ENCODE results near the gene PCYOX1L.

Gene PCYOX1L

GRCh38 chr5:149345147-149345891 is 12.5 kb upstream of the PCYOX1L start, which contains the start of gene GRPEL2:
Gene GRPEL2, plus strand, starts transcription at chr5:149345499. Its CDS starts 41 bp downstream, at chr5:149345540.
- peak within 1 kb of the TSS; percentile 93 for H3K9ac ChIP-seq (ENCODE audit: low read length)
- H3K9me2 ChIP-seq (ENCODE audit: low read depth, low read length): no peaks in the 10 kb centered on the region
- H4K20me1 ChIP-seq (ENCODE audit: insufficient read depth, low read length): no peaks in the 10 kb centered on the region
- H3K4me1 ChIP-seq (ENCODE audit: insufficient read depth, low read length, severe bottlenecking): peaks cover 35% of the 10 kb centered on the region
- TF ChIP-seq CTCF (IDR thresholded peaks at IDR 0.05; ENCODE audit: low read length) (no peak), EZH2 (IDR thresholded peaks at IDR 0.05; ENCODE audit: borderline replicate concordance, low read length) (no peak)
- peak within 1 kb of the TSS; percentile 81 for H3K4me2 ChIP-seq (ENCODE audit: low read length)
- H3K27ac ChIP-seq (ENCODE audit: low read depth, low read length, poor library complexity, severe bottlenecking): peak within 1 kb of the TSS; percentile 75
- H3K36me3 ChIP-seq (ENCODE audit: insufficient read depth, low read length): peaks cover 33% of the 10 kb centered on the region
- H3K79me2 ChIP-seq (ENCODE audit: insufficient read depth, low read length): peaks cover 23% of the 10 kb centered on the region
- H3K9me3 ChIP-seq (ENCODE audit: low read length): no peaks in the 10 kb centered on the region
- H3K27me3 ChIP-seq (ENCODE audit: insufficient read depth, low read length): no peaks in the 10 kb centered on the region
- H3K4me3 ChIP-seq (ENCODE audit: low read depth, low read length, poor library complexity, severe bottlenecking): peak within 1 kb of the TSS; percentile 88
- H3F3A ChIP-seq (ENCODE audit: insufficient read depth, low read length): no peaks in the 10 kb centered on the region
- H2AFZ ChIP-seq (ENCODE audit: low read length): peak within 1 kb of the TSS; percentile 52; the same call in 1 of the 2 replicates

GRCh38 chr5:149345892-149346222 is 12.0 kb upstream of the PCYOX1L start:
- Histone ChIP-seq H3K9me3 (ENCODE audit: low read length) (no peaks in the 10 kb centered on the region), H3K4me1 (ENCODE audit: insufficient read depth, low read length, severe bottlenecking) (peaks cover 35% of the 10 kb centered on the region), H3K9me2 (ENCODE audit: low read depth, low read length) (no peaks in the 10 kb centered on the region), H3K9ac (ENCODE audit: low read length) (peak overlapping the region; percentile 93), H3K4me3 (ENCODE audit: low read depth, low read length, poor library complexity, severe bottlenecking) (peak overlapping the region; percentile 88), H3F3A (ENCODE audit: insufficient read depth, low read length) (no peaks in the 10 kb centered on the region), H3K27me3 (ENCODE audit: insufficient read depth, low read length) (no peaks in the 10 kb centered on the region), H3K79me2 (ENCODE audit: insufficient read depth, low read length) (peaks cover 23% of the 10 kb centered on the region), H4K20me1 (ENCODE audit: insufficient read depth, low read length) (no peaks in the 10 kb centered on the region), H2AFZ (ENCODE audit: low read length) (no peak overlapping the region), H3K36me3 (ENCODE audit: insufficient read depth, low read length) (peaks cover 39% of the 10 kb centered on the region), H3K27ac (ENCODE audit: low read depth, low read length, poor library complexity, severe bottlenecking) (peak overlapping the region; percentile 70), H3K4me2 (ENCODE audit: low read length) (peak overlapping the region; percentile 81)
- TF ChIP-seq CTCF (IDR thresholded peaks at IDR 0.05; ENCODE audit: low read length): no peak
- no peak for TF ChIP-seq EZH2 (IDR thresholded peaks at IDR 0.05; ENCODE audit: borderline replicate concordance, low read length)

- no peaks in the 10 kb centered on the region for H4K20me1 ChIP-seq (ENCODE audit: insufficient read depth, low read length)
- peaks cover 35% of the 10 kb centered on the region for H3K4me1 ChIP-seq (ENCODE audit: insufficient read depth, low read length, severe bottlenecking)
- no peaks in the 10 kb centered on the region for H3K9me2 ChIP-seq (ENCODE audit: low read depth, low read length)
- H2AFZ ChIP-seq (ENCODE audit: low read length): no peak overlapping the region
- H3F3A ChIP-seq (ENCODE audit: insufficient read depth, low read length): no peaks in the 10 kb centered on the region
- no peak overlapping the region for H3K4me2 ChIP-seq (ENCODE audit: low read length)
- peaks cover 23% of the 10 kb centered on the region for H3K79me2 ChIP-seq (ENCODE audit: insufficient read depth, low read length)
- no peak for TF ChIP-seq EZH2 (IDR thresholded peaks at IDR 0.05; ENCODE audit: borderline replicate concordance, low read length)
- no peak for TF ChIP-seq CTCF (IDR thresholded peaks at IDR 0.05; ENCODE audit: low read length)
- H3K9me3 ChIP-seq (ENCODE audit: low read length): no peaks in the 10 kb centered on the region
- no peak overlapping the region for H3K9ac ChIP-seq (ENCODE audit: low read length)
- no peak overlapping the region for H3K27ac ChIP-seq (ENCODE audit: low read depth, low read length, poor library complexity, severe bottlenecking)
- H3K36me3 ChIP-seq (ENCODE audit: insufficient read depth, low read length): peaks cover 65% of the 10 kb centered on the region
- H3K4me3 ChIP-seq (ENCODE audit: low read depth, low read length, poor library complexity, severe bottlenecking): no peak overlapping the region
- no peaks in the 10 kb centered on the region for H3K27me3 ChIP-seq (ENCODE audit: insufficient read depth, low read length)
Observed at GRCh38 chr5:149348518-149348917, 9.3 kb upstream of the PCYOX1L start.

Measured in OCI-LY1 (cell line).